Measurements from ENCODE around the gene CEACAM5. TPM values are rescaled to one million over a fixed set of nuclear protein-coding genes. Genes with fewer than 3 reads are reported as not detected.
"Not testable (repeated sequence)": the region's sequence is repeated elsewhere in the genome, so short reads cannot be mapped to it uniquely, and the experiment has no call there.

CEACAM5 gene
- total RNA-seq, 4 donors from 2014 or later: 0.83 to 2.2 TPM; not detected in 2

DNA sequence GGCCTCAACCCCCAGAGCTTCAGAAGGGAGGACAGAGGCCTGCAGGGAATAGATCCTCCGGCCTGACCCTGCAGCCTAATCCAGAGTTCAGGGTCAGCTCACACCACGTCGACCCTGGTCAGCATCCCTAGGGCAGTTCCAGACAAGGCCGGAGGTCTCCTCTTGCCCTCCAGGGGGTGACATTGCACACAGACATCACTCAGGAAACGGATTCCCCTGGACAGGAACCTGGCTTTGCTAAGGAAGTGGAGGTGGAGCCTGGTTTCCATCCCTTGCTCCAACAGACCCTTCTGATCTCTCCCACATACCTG is 969 bp upstream of the CEACAM5 start:
- Histone ChIP-seq H3K27me3 (peaks cover 0 to 67% (median 9%) of the 10 kb centered on the region in 4 donors), H3K9me3 (no peaks in the 10 kb centered on the region), H3K27ac (replicated peaks in 1 of 4) (no peak overlapping the region), H3K36me3 (no peaks in the 10 kb centered on the region), H3K4me3 (no peak overlapping the region), H3K4me1 (no peaks in the 10 kb centered on the region)
- intact Hi-C loops (cut with DNase I): no loop called here
- TF ChIP-seq EP300 (IDR thresholded peaks at IDR 0.05) (no peak), POLR2A (IDR thresholded peaks at IDR 0.05; ENCODE audit: low read depth) (no peak), POLR2AphosphoS5 (IDR thresholded peaks at IDR 0.05) (no peak)
- TF ChIP-seq, protein P1, sequence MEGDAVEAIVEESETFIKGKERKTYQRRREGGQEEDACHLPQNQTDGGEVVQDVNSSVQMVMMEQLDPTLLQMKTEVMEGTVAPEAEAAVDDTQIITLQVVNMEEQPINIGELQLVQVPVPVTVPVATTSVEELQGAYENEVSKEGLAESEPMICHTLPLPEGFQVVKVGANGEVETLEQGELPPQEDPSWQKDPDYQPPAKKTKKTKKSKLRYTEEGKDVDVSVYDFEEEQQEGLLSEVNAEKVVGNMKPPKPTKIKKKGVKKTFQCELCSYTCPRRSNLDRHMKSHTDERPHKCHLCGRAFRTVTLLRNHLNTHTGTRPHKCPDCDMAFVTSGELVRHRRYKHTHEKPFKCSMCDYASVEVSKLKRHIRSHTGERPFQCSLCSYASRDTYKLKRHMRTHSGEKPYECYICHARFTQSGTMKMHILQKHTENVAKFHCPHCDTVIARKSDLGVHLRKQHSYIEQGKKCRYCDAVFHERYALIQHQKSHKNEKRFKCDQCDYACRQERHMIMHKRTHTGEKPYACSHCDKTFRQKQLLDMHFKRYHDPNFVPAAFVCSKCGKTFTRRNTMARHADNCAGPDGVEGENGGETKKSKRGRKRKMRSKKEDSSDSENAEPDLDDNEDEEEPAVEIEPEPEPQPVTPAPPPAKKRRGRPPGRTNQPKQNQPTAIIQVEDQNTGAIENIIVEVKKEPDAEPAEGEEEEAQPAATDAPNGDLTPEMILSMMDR (IDR thresholded peaks at IDR 0.05): no peak
- 42% methylated on average over 2 of the region's 5 CpGs for WGBS
- no peak for DNase-seq (ENCODE audit: extremely low spot score)

GRCh38 chr19:41707871-41708371 is 505 bp upstream of the CEACAM5 start:
- H3K27ac ChIP-seq (replicated peaks in 1 of 4): no peak overlapping the region
- peaks cover 0 to 67% (median 9%) of the 10 kb centered on the region in 4 donors for H3K27me3 ChIP-seq

GRCh38 chr19:41709516-41709915 is 1.1 kb downstream of the CEACAM5 start:
- DNase-seq (ENCODE audit: extremely low spot score); H3K4me3 ChIP-seq; H3K27ac ChIP-seq (replicated peaks in 1 of 4); intact Hi-C loops (cut with DNase I); H3K36me3 ChIP-seq; H3K9me3 ChIP-seq; H3K4me1 ChIP-seq: not testable (repeated sequence)
- peaks cover 0 to 64% (median 9%) of the 10 kb centered on the region in 4 donors for H3K27me3 ChIP-seq
- WGBS: 74% methylated on average over 8 of the region's 8 CpGs

More at GRCh38 chr19:41707871-41708371, 505 bp upstream of the CEACAM5 start:
- Histone ChIP-seq H3K4me3 (no peak overlapping the region), H3K9me3 (no peaks in the 10 kb centered on the region), H3K4me1 (no peaks in the 10 kb centered on the region), H3K36me3 (no peaks in the 10 kb centered on the region)
- TF ChIP-seq, protein P1 (IDR thresholded peaks at IDR 0.05): no peak
- TF ChIP-seq POLR2A (IDR thresholded peaks at IDR 0.05; ENCODE audit: low read depth) (no peak), POLR2AphosphoS5 (IDR thresholded peaks at IDR 0.05) (no peak), EP300 (IDR thresholded peaks at IDR 0.05) (no peak)
- intact Hi-C loops (cut with DNase I): no loop called here
- 70% methylated on average over 4 of the region's 5 CpGs for WGBS
- DNase-seq (ENCODE audit: extremely low spot score): no peak

DNA sequence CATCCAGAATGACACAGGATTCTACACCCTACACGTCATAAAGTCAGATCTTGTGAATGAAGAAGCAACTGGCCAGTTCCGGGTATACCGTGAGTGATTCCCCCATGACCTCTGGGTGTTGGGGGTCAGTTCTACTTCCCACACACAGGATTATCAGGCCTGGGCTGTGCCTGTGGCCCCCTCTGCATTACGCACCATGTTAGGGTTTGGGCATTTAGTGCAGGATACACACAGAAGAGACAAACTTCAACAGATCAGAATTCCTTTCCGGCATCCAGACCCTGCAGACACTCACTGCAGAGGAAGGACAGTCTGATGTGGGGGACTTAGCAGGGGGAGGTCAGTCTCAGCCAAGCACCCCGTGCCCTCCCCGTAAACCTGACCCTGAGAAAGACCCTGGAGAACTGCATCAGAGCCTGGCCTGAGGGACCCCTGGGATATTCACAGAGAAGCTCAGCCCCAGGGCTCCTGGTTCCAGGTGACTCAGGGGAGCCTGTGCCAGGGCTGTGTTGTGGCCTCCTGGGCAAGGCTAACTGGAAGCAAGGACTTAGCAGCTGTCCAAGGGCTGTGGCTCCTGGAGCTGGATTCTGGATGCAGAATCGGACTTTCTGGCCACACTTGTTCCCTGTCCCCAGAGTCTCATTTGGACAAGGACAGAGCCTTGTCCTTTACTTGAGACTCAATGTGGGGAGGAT is 1.7 kb downstream of the CEACAM5 start:
- 70% methylated on average over 6 of the region's 8 CpGs for WGBS
- H3K27me3 ChIP-seq: peaks cover 0 to 65% (median 9%) of the 10 kb centered on the region in 4 donors
- intact Hi-C loops (cut with DNase I): no loop called here
- H3K9me3 ChIP-seq: no peaks in the 10 kb centered on the region
- DNase-seq (ENCODE audit: extremely low spot score): no peak
- H3K27ac ChIP-seq (replicated peaks in 1 of 4): no peak overlapping the region
- no peaks in the 10 kb centered on the region for H3K4me1 ChIP-seq
- H3K36me3 ChIP-seq: no peaks in the 10 kb centered on the region
- TF ChIP-seq, protein P1 (IDR thresholded peaks at IDR 0.05): no peak
- TF ChIP-seq POLR2AphosphoS5 (IDR thresholded peaks at IDR 0.05) (no peak), POLR2A (IDR thresholded peaks at IDR 0.05; ENCODE audit: low read depth) (no peak), EP300 (IDR thresholded peaks at IDR 0.05) (no peak)
- no peak overlapping the region for H3K4me3 ChIP-seq

- H3K27me3 ChIP-seq: peaks cover 0 to 64% (median 1%) of the 10 kb centered on the region in 4 donors
- no peak for DNase-seq (ENCODE audit: extremely low spot score)
- no peaks in the 10 kb centered on the region for H3K36me3 ChIP-seq
- intact Hi-C loops (cut with DNase I): no loop called here
- no peak overlapping the region for H3K4me3 ChIP-seq
- 73% methylated on average over 10 of the region's 13 CpGs for WGBS
- H3K9me3 ChIP-seq: no peaks in the 10 kb centered on the region
- TF ChIP-seq, protein P1 (IDR thresholded peaks at IDR 0.05): no peak
- H3K27ac ChIP-seq (replicated peaks in 1 of 4): no peak overlapping the region
- H3K4me1 ChIP-seq: no peaks in the 10 kb centered on the region
Observed at GRCh38 chr19:41711376-41712261, 3.2 kb downstream of the CEACAM5 start.

Data from esophagus muscularis mucosa (tissue), 4 donors.